Smooth muscle cell (in vitro differentiated cells): ENCODE data around the gene SLC4A1. TPM values are rescaled to one million over a fixed set of nuclear protein-coding genes. Genes with fewer than 3 reads are reported as not detected.

Experiments
- DNase-seq: peaks from one replicate; lab custom pipeline; 2025; ENCODE audit not compliant: unreplicated experiment; lab: John Stamatoyannopoulos, UW
- H2AFZ ChIP-seq: fragments of 200-600 bp; sonication (generic); 2 replicates; pipeline ENCODE4 v1.6.0; 2016; ENCODE audit warnings: antibody characterized with exemption, low read depth, mild to moderate bottlenecking
- H3F3A ChIP-seq: fragments of 200-600 bp; sonication (generic); 2 replicates; pipeline ENCODE4 v1.6.0; 2017; ENCODE audit warnings: antibody characterized with exemption, low read depth
- H3K27ac ChIP-seq: fragments of 200-600 bp; sonication (generic); 2 replicates; pipeline ENCODE4 v1.5.1; 2016; ENCODE audit warnings: low read depth, mild to moderate bottlenecking
- H3K27me3 ChIP-seq: fragments of 200-600 bp; sonication (generic); 2 replicates; pipeline ENCODE4 v1.6.1; 2016; ENCODE audit warnings: low read depth, mild to moderate bottlenecking
- H3K36me3 ChIP-seq: fragments of 200-600 bp; sonication (generic); 2 replicates; pipeline ENCODE4 v1.5.1; 2016; ENCODE audit warnings: low read depth
- H3K4me1 ChIP-seq: fragments of 200-600 bp; sonication (generic); 2 replicates; pipeline ENCODE4 v1.5.1; 2016; ENCODE audit warnings: low read depth
- H3K4me2 ChIP-seq: fragments of 200-600 bp; sonication (generic); 2 replicates; pipeline ENCODE4 v1.6.0; 2016; ENCODE audit warnings: mild to moderate bottlenecking
- H3K4me3 ChIP-seq: fragments of 200-600 bp; sonication (generic); 2 replicates; pipeline ENCODE4 v1.5.1; 2016; ENCODE audit warnings: mild to moderate bottlenecking
- H3K79me2 ChIP-seq: fragments of 200-600 bp; sonication (generic); 2 replicates; pipeline ENCODE4 v1.6.0; 2016; ENCODE audit warnings: low read depth, mild to moderate bottlenecking
- H3K9ac ChIP-seq: fragments of 200-600 bp; sonication (generic); 2 replicates; pipeline ENCODE4 v1.6.0; 2016; ENCODE audit warnings: low read depth
- H3K9me3 ChIP-seq: fragments of 200-600 bp; sonication (generic); replicated peaks from 2 replicates; pipeline ENCODE4 v1.5.1; 2016; ENCODE audit warnings: low read depth
- H4K20me1 ChIP-seq: fragments of 200-600 bp; sonication (generic); 2 replicates; pipeline ENCODE4 v1.6.0; 2016; ENCODE audit warnings: low read depth
- CTCF ChIP-seq: fragments of 200-600 bp; sonication (generic); IDR thresholded peaks from 2 replicates; pipeline ENCODE4 v1.5.1; 2017; ENCODE audit warnings: borderline replicate concordance, mild to moderate bottlenecking, antibody characterized with exemption; ENCODE audit not compliant: insufficient read depth, poor library complexity, severe bottlenecking
- WGBS: methylation state at CpG from one replicate; pipeline ENCODE4 v1.1.7; 2016; ENCODE audit warnings: low lambda C conversion rate; 5-methylcytosine and 5-hydroxymethylcytosine counted together
- polyA plus RNA-seq: library from polyadenylated mRNA; unstranded; fragments of >200 nt; fragmentation: Nextera tagmentation; extraction: Ambion mirVana; gene quantifications from 2 replicates; pipeline ENCODE4 v1.2.1, GENCODE V29; 2016
- total RNA-seq: library from RNA; depleted of rRNA; stranded (reverse); fragments of >200 nt; gene quantifications from 2 replicates; pipeline ENCODE4 v1.2.3, GENCODE V29; 2014

The SLC4A1 gene
- total and polyA plus RNA-seq, 2 experiments from 2014 or later, result not detected

DNA sequence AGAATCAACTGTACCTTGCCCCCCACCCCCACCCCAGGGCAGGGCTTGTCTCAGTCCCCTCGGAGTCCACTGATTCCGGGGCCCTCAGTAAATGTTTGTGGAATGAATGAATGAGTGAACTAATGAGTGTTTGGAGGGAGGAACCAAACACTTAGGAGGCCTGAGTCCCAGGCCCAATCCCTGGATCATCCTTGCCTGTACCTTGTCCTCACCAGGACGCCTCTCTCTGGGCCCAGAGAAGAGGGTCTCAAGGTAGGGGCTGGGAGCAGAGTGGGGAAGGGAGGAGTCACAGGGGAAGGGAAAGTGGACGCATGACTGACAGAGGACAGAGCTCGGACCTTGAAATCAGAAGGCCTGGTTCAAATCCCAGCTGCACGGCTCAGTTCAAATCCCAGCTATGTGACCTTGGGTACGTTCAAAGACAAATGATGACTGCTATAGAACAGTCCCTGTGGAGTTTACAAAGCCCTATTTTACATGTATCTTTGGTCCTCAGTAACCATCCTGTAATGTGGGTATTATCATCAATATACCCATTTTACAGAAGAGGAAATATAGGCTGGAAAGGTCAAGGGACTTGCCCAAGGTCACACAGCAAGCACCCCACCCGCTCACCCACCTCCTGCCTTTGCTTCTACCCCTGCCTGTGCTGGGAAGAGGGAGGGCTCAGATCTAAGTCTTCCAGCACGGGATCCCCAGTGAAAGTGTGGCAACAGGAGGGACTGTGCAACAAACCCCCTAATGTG lies 18.3 kb downstream of the SLC4A1 start:
- TF ChIP-seq CTCF, result no peak
- H3K4me2 ChIP-seq, result no peak overlapping the region
- no peak overlapping the region for H2AFZ ChIP-seq
- H3K27ac ChIP-seq, result no peak overlapping the region
- DNase-seq, result no peak
- H3K4me1 ChIP-seq, result peaks cover 4% of the 10 kb centered on the region
- H4K20me1 ChIP-seq, result no peaks in the 10 kb centered on the region
- WGBS, result 93% methylated on average over 9 of the region's 9 CpGs
- no peaks in the 10 kb centered on the region for H3K79me2 ChIP-seq
- no peak overlapping the region for H3K9ac ChIP-seq
- no peak overlapping the region for H3K4me3 ChIP-seq
- no peaks in the 10 kb centered on the region for H3K36me3 ChIP-seq
- no peaks in the 10 kb centered on the region for H3F3A ChIP-seq
- H3K9me3 ChIP-seq, result no peaks in the 10 kb centered on the region
- no peaks in the 10 kb centered on the region for H3K27me3 ChIP-seq

DNA sequence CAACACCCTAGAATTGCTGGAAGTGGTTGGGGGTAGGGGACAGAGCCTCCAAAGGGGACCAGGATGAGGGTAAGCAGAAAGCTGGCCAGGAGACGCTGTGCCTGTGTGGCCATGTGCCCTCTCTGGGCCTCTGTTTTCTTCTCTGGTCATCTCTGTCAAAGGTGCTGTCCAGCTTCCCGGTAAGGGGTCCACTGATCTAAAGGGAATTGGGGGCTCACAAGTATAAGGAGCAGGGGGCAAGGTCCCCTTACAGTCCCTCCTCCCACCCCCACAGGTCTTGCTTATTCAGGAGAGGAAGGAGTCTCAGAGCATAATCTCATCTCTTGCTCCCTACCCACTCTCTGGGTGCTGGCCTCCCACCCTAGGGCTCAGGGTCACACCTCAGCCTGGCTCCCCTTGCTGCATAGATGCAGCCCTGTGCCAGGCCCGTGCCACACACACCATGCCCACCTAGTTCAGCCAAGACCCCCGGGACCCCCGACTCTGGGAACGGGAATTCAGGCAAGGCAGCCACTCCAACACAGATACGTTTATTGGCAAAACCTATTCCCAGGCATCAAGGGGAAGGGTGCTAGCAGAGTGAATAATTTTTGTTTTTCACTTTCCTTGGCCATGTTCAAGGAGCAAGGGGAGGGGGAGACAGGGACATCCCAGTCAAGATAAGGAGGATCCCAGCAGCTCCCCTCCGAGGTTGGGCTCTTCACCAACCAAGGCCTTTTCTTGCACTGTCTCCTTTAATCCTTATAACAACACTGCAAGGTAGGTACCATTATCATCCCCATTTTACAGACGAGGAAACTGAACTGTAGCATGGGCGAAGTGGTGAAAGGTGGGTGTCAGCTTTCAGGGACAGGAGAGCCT lies 19.8 kb downstream of the SLC4A1 start:
- no peak for DNase-seq
- WGBS, result 88% methylated on average over 10 of the region's 10 CpGs
- no peaks in the 10 kb centered on the region for H3K27me3 ChIP-seq
- no peaks in the 10 kb centered on the region for H3K79me2 ChIP-seq
- H3K36me3 ChIP-seq, result no peaks in the 10 kb centered on the region
- no peak overlapping the region for H3K27ac ChIP-seq
- H3F3A ChIP-seq, result no peaks in the 10 kb centered on the region
- H4K20me1 ChIP-seq, result no peaks in the 10 kb centered on the region
- no peak overlapping the region for H3K4me3 ChIP-seq
- TF ChIP-seq CTCF, result no peak
- no peak overlapping the region for H2AFZ ChIP-seq
- no peak overlapping the region for H3K9ac ChIP-seq
- no peak overlapping the region for H3K4me2 ChIP-seq
- no peaks in the 10 kb centered on the region for H3K9me3 ChIP-seq
- H3K4me1 ChIP-seq, result peaks cover 4% of the 10 kb centered on the region

DNA sequence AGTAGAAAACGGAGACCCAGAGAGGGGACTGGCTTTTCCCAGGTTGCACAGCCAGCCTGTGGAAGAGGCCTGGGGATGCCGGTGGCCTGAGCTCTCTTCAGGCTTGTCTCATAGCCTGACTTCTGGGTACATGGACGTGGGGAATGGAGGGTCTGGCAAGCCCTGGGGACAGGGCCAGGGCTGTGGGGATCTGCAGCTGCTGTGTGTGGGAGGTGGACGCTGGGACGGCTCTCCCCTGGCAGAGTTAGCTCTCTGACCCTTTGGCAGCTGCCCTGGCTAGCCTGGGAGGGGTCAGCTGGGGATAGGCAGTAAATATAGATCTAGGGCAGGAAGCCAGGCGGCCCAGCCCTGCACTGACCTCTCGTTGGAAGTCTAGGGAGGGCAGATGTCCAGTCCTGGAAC lies 20.5 kb downstream of the SLC4A1 start:
- 72% methylated on average over 7 of the region's 7 CpGs for WGBS
- Histone ChIP-seq H3K79me2 (no peaks in the 10 kb centered on the region), H3K9ac (no peak overlapping the region), H3K4me1 (peaks cover 4% of the 10 kb centered on the region), H4K20me1 (no peaks in the 10 kb centered on the region), H3K36me3 (no peaks in the 10 kb centered on the region), H3K4me3 (no peak overlapping the region), H3K27me3 (no peaks in the 10 kb centered on the region), H2AFZ (no peak overlapping the region), H3F3A (no peaks in the 10 kb centered on the region), H3K27ac (no peak overlapping the region), H3K9me3 (no peaks in the 10 kb centered on the region), H3K4me2 (no peak overlapping the region)
- TF ChIP-seq CTCF, result no peak
- no peak for DNase-seq
